B cell (primary cell): ENCODE measurements around the gene DSCAML1. TPM values are rescaled to one million over a fixed set of nuclear protein-coding genes. Genes with fewer than 3 reads are reported as not detected.

Source experiments
- ATAC-seq: fragments of 200-7000 bp; cut with Tn5 transposase; one replicate; pipeline ENCODE4 v1.10.0; 2021; ENCODE audit warnings: low read depth, mild to moderate bottlenecking, moderate number of reproducible peaks, moderate library complexity
- CTCF ChIA-PET: fragments of 350-600 bp; sonication (Branson Sonifier 250); formaldehyde crosslinking; loops from one replicate; lab custom pipeline; 2021; ENCODE audit warnings: antibody characterized with exemption, inconsistent platforms; lab: Charles Lee
- POLR2A ChIA-PET: fragments of 350-600 bp; sonication (Branson Sonifier 250); formaldehyde crosslinking; loops from one replicate; lab custom pipeline; 2021; ENCODE audit warnings: antibody characterized with exemption; lab: Charles Lee
- DNase-seq: peaks from one replicate; pipeline ENCODE4 v3.0.0; 2013
- H2AFZ ChIP-seq: 2 replicates; pipeline ENCODE4 v1.6.1; 2012; ENCODE audit warnings: mild to moderate bottlenecking, low read depth, low read length; ENCODE audit not compliant: insufficient read depth, poor library complexity, severe bottlenecking
- H3K27ac ChIP-seq, 2 donors: 1 replicate in 1 of 2; 2 replicates in 1 of 2; pipeline ENCODE4 v1.5.1; 2012 to 2013; ENCODE audit warnings: low read length in 2 of 2, mild to moderate bottlenecking in 2 of 2, moderate library complexity in 1 of 2
- H3K27me3 ChIP-seq, 4 experiments: fragments of 200-600 bp in 1 of 4; sonication (generic) in 1 of 4; replicated peaks in 1 of 4; 1 replicate in 2 of 4; 2 replicates in 2 of 4; pipeline versions ENCODE4 v1.6.1 to v1.7.0; 2013 to 2016; ENCODE audit warnings: low read length in 3 of 4, mild to moderate bottlenecking in 2 of 4, mixed read lengths in 1 of 4, moderate library complexity in 1 of 4; ENCODE audit not compliant: insufficient read depth in 4 of 4, control insufficient read depth in 3 of 4; ENCODE audit errors: control extremely low read depth in 1 of 4
- H3K36me3 ChIP-seq, 2 experiments: replicated peaks in 1 of 2; 1 replicate in 1 of 2; 2 replicates in 1 of 2; pipeline versions ENCODE4 v1.6.1 to v1.7.1; 2013; ENCODE audit warnings: low read length in 1 of 2; ENCODE audit not compliant: insufficient read depth in 2 of 2, control insufficient read depth in 1 of 2; ENCODE audit errors: control extremely low read depth in 1 of 2, extremely low read depth in 1 of 2
- H3K4me1 ChIP-seq, 2 donors: fragments of 200-600 bp in 1 of 2; sonication (generic) in 1 of 2; 1 replicate in 1 of 2; 2 replicates in 1 of 2; pipeline versions ENCODE4 v1.5.1 to v1.6.1; 2013 to 2017; ENCODE audit warnings: low read length in 2 of 2; ENCODE audit not compliant: control insufficient read depth in 2 of 2, insufficient read depth in 2 of 2
- H3K4me2 ChIP-seq: replicated peaks from 2 replicates; pipeline ENCODE3; 2012; ENCODE audit warnings: mild to moderate bottlenecking, low read depth, low read length; ENCODE audit not compliant: poor library complexity, severe bottlenecking
- H3K4me3 ChIP-seq, 5 experiments: fragments of 200-600 bp in 1 of 5; sonication (generic) in 1 of 5; 1 replicate in 3 of 5; 2 replicates in 2 of 5; pipeline versions ENCODE4 v1.5.1 to v1.7.0; 2011 to 2016; ENCODE audit warnings: low read length in 4 of 5, mild to moderate bottlenecking in 4 of 5, low read depth in 2 of 5, control low read depth in 1 of 5, moderate library complexity in 1 of 5; ENCODE audit not compliant: insufficient read depth in 1 of 5; ENCODE audit errors: control extremely low read depth in 1 of 5, extremely low read depth in 1 of 5
- H3K79me2 ChIP-seq: fragments of 200-600 bp; sonication (generic); one replicate; pipeline ENCODE4 v1.6.0; 2016; ENCODE audit warnings: low read length; ENCODE audit not compliant: control insufficient read depth, insufficient read depth
- H3K9ac ChIP-seq: fragments of 200-600 bp; sonication (generic); 2 replicates; pipeline ENCODE4 v1.6.1; 2017; ENCODE audit warnings: mild to moderate bottlenecking, low read length, moderate library complexity
- H3K9me3 ChIP-seq, 3 donors: one replicate each; pipeline versions ENCODE4 v1.6.1 to v1.7.1; 2013; ENCODE audit warnings: low read length in 2 of 3; ENCODE audit not compliant: control insufficient read depth in 2 of 3, insufficient read depth in 1 of 3; ENCODE audit errors: control extremely low read depth in 1 of 3
- H4K20me1 ChIP-seq: 2 replicates; pipeline ENCODE4 v1.6.0; 2012; ENCODE audit warnings: mild to moderate bottlenecking, low read length; ENCODE audit not compliant: insufficient read depth, control insufficient read depth, poor library complexity, severe bottlenecking
- H3K27ac Mint-ChIP-seq: one replicate; pipeline ENCODE4 v1.8.0; 2021; ENCODE audit warnings: mixed read lengths
- H3K27me3 Mint-ChIP-seq: one replicate; pipeline ENCODE4 v1.8.0; 2021; ENCODE audit warnings: mixed read lengths
- H3K4me1 Mint-ChIP-seq: one replicate; pipeline ENCODE4 v1.8.0; 2021; ENCODE audit warnings: mixed read lengths
- H3K4me3 Mint-ChIP-seq: one replicate; pipeline ENCODE4 v1.8.0; 2021; ENCODE audit warnings: mixed read lengths
- H3K9me3 Mint-ChIP-seq: one replicate; pipeline ENCODE4 v1.8.0; 2022; ENCODE audit warnings: mixed read lengths; ENCODE audit not compliant: insufficient read depth
- CTCF ChIP-seq: fragments of 200-600 bp; IDR thresholded peaks from one replicate; pipeline ENCODE4 v1.8.0; 2022; ENCODE audit warnings: antibody characterized with exemption, mild to moderate bottlenecking
- EZH2 ChIP-seq: IDR thresholded peaks from 2 replicates; pipeline ENCODE4 v1.6.1; 2012; ENCODE audit warnings: borderline replicate concordance, low read depth, mild to moderate bottlenecking, moderate library complexity, low read length; ENCODE audit not compliant: insufficient read depth, poor library complexity, severe bottlenecking
- WGBS: methylation state at CpG from one replicate; pipeline ENCODE4 v1.1.5; 2013; ENCODE audit warnings: missing lambda C conversion rate; ENCODE audit not compliant: insufficient coverage; 5-methylcytosine and 5-hydroxymethylcytosine counted together
- intact Hi-C: fragments of 100-400 bp; cut with micrococcal nuclease; formaldehyde crosslinking; loops from one replicate; pipeline ENCODE4 v1.10.0; 2022
- polyA plus RNA-seq: library from polyadenylated mRNA; depleted of rRNA; stranded (reverse); fragments of >200 nt; gene quantifications from 2 replicates; pipeline ENCODE4 v1.2.3, GENCODE V29; 2012
- total RNA-seq, 2 donors: library from RNA; stranded (reverse); fragments of 120-200 nt in 1 of 2; gene quantifications; 1 replicate in 1 of 2; 2 replicates in 1 of 2; pipeline versions ENCODE4 v1.2.3 to v1.2.4, GENCODE V29; 2013 to 2022

The DSCAML1 gene
- total and polyA plus RNA-seq, 2 donors (not counting 1 experiment from before 2014, with no cell fraction given) = 1.2 to 6.2 TPM

- intact Hi-C loops = no loop called here
- no peak overlapping the region for H3K27ac Mint-ChIP-seq
Measured at GRCh38 chr11:117711331-117711730, 85.7 kb downstream of the DSCAML1 start.

DNA sequence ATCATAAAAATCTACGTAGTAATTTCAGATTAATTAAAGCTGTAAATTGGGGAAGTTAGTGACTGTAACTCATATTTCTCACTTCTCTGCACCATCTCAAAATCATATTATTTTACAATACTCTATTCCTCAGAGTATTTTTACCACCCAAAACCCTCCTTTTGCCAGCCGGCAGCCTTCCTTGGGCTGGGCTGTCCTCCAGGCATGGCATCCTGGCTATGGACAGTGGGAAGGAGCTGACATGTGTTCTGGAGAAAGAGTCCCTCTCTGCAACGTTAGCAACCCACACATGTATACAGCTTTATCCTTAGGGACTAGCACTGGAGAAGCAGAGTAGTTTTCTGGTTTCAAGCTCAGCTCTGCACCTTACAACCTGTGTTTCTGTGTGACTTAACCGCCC is 86.8 kb downstream of the DSCAML1 start:
- Mint-ChIP-seq H3K27me3 (peaks cover 37% of the 10 kb centered on the region), H3K27ac (no peak overlapping the region), H3K4me3 (no peak overlapping the region), H3K9me3 (no peaks in the 10 kb centered on the region), H3K4me1 (no peaks in the 10 kb centered on the region)
- no peaks in the 10 kb centered on the region for H3K36me3 ChIP-seq
- no peaks in the 10 kb centered on the region for H4K20me1 ChIP-seq
- H3K4me2 ChIP-seq = no peak overlapping the region
- H3K27me3 ChIP-seq = peaks cover 0 to 3% (median 0%) of the 10 kb centered on the region in 4 experiments
- intact Hi-C loops = no loop called here
- ChIA-PET CTCF (no interaction called here), POLR2A (no interaction called here)
- no peak for ATAC-seq
- TF ChIP-seq CTCF = no peak
- no peak for TF ChIP-seq EZH2
- H3K4me3 ChIP-seq = no peak overlapping the region
- WGBS = no CpG with 5 or more reads among the region's 4 CpGs
- no peak overlapping the region for H2AFZ ChIP-seq
- DNase-seq = no peak
- H3K79me2 ChIP-seq = no peaks in the 10 kb centered on the region
- no peak overlapping the region for H3K9ac ChIP-seq
- peaks cover 0 to 4% (median 0%) of the 10 kb centered on the region in 3 donors for H3K9me3 ChIP-seq
- H3K27ac ChIP-seq = no peak overlapping the region
- no peaks in the 10 kb centered on the region for H3K4me1 ChIP-seq

More at GRCh38 chr11:117711331-117711730, 85.7 kb downstream of the DSCAML1 start:
- ChIA-PET CTCF (no interaction called here), POLR2A (no interaction called here)
- H3K79me2 ChIP-seq = no peaks in the 10 kb centered on the region
- peaks cover 0 to 4% (median 0%) of the 10 kb centered on the region in 3 donors for H3K9me3 ChIP-seq
- Mint-ChIP-seq H3K4me1 (no peaks in the 10 kb centered on the region), H3K9me3 (no peaks in the 10 kb centered on the region), H3K27me3 (peaks cover 36% of the 10 kb centered on the region), H3K4me3 (no peak overlapping the region)
- no peak overlapping the region for H3K9ac ChIP-seq
- 86% methylated on average over 6 of the region's 7 CpGs for WGBS
- H3K4me2 ChIP-seq = no peak overlapping the region
- no peak overlapping the region for H2AFZ ChIP-seq
- no peaks in the 10 kb centered on the region for H3K36me3 ChIP-seq
- no peaks in the 10 kb centered on the region for H3K4me1 ChIP-seq
- no peak for ATAC-seq
- TF ChIP-seq CTCF (no peak), EZH2 (no peak)
- peaks cover 0 to 7% (median 0%) of the 10 kb centered on the region in 4 experiments for H3K27me3 ChIP-seq
- H3K4me3 ChIP-seq = no peak overlapping the region
- no peak overlapping the region for H3K27ac ChIP-seq
- no peak for DNase-seq
- H4K20me1 ChIP-seq = no peaks in the 10 kb centered on the region
